H1 (cell line): Measurements from ENCODE around the gene HSCB. TPM values are rescaled to one million over a fixed set of nuclear protein-coding genes. Genes with fewer than 3 reads are reported as not detected.

Experiments used
- CTCF ChIA-PET: fragments of 300-600 bp; sonication (Branson Sonifier 250); formaldehyde crosslinking; loops from one replicate; lab custom pipeline; 2021; ENCODE audit not compliant: partially characterized antibody; lab: Charles Lee
- POLR2A ChIA-PET: fragments of 300-600 bp; sonication (Branson Sonifier 250); formaldehyde crosslinking; loops from one replicate; lab custom pipeline; 2021; ENCODE audit warnings: inconsistent platforms; ENCODE audit not compliant: partially characterized antibody; lab: Charles Lee
- DNase-seq, 2 experiments: peaks; one replicate each; pipeline versions ENCODE4 v3.0.0 to v3.0.0-alpha.2; 2010 to 2022; ENCODE audit warnings: low spot score in 2 of 2, low read depth in 1 of 2, mixed read lengths in 1 of 2
- FAIRE-seq: peaks from 2 replicates; lab custom pipeline; 2011; peaks lifted over from hg19 to GRCh38; lab: Jason Lieb, UNC
- H2AFZ ChIP-seq: 2 replicates; pipeline ENCODE4 v1.8.1; 2012; ENCODE audit warnings: low read length, inconsistent platforms
- H2AK5ac ChIP-seq: 2 replicates; pipeline ENCODE4 v1.6.1; 2013; ENCODE audit warnings: low read depth, low read length
- H2BK120ac ChIP-seq: replicated peaks from 2 replicates; pipeline ENCODE3; 2013; ENCODE audit warnings: low read depth, low read length, inconsistent platforms
- H2BK12ac ChIP-seq: 2 replicates; pipeline ENCODE4 v1.6.1; 2013; ENCODE audit warnings: low read depth, low read length
- H2BK15ac ChIP-seq: 2 replicates; pipeline ENCODE4 v1.6.1; 2013; ENCODE audit warnings: low read length
- H2BK20ac ChIP-seq: 2 replicates; pipeline ENCODE4 v1.6.1; 2013; ENCODE audit warnings: low read length
- H2BK5ac ChIP-seq: 2 replicates; pipeline ENCODE4 v1.6.1; 2013; ENCODE audit warnings: low read depth, low read length
- H3K14ac ChIP-seq: 2 replicates; pipeline ENCODE4 v1.6.1; 2013; ENCODE audit warnings: inconsistent platforms; ENCODE audit not compliant: insufficient read length
- H3K18ac ChIP-seq: 2 replicates; pipeline ENCODE4 v1.6.1; 2013; ENCODE audit warnings: low read length; ENCODE audit errors: extremely low read depth
- H3K23ac ChIP-seq: 2 replicates; pipeline ENCODE4 v1.6.1; 2013; ENCODE audit warnings: inconsistent platforms; ENCODE audit not compliant: insufficient read length
- H3K23me2 ChIP-seq: 2 replicates; pipeline ENCODE4 v1.6.1; 2013; ENCODE audit warnings: low read depth, low read length
- H3K27ac ChIP-seq: 2 replicates; pipeline ENCODE4 v1.6.1; 2011; ENCODE audit warnings: low read depth, low read length, inconsistent platforms
- H3K27me3 ChIP-seq, 4 experiments: replicated peaks in 1 of 4; 1 replicate in 1 of 4; 2 replicates in 3 of 4; pipeline versions ENCODE4 v1.6.1 to v1.8.1; 2011 to 2013; ENCODE audit warnings: low read length in 3 of 4, mild to moderate bottlenecking in 3 of 4, inconsistent platforms in 2 of 4, mixed read lengths in 2 of 4, moderate library complexity in 1 of 4; ENCODE audit not compliant: control insufficient read depth in 3 of 4, insufficient read depth in 3 of 4; ENCODE audit errors: extremely low read depth in 1 of 4
- H3K36me3 ChIP-seq, 4 experiments: 2 replicates each; pipeline versions ENCODE4 v1.6.1 to v1.8.1; 2011 to 2013; ENCODE audit warnings: mild to moderate bottlenecking in 4 of 4, low read length in 3 of 4, moderate library complexity in 2 of 4, control low read depth in 1 of 4, inconsistent platforms in 1 of 4; ENCODE audit not compliant: insufficient read depth in 4 of 4, control insufficient read depth in 2 of 4
- H3K4ac ChIP-seq: replicated peaks from 2 replicates; pipeline ENCODE3; 2013; ENCODE audit warnings: low read length, low read depth, mixed read lengths, inconsistent platforms; ENCODE audit not compliant: insufficient read length
- H3K4me1 ChIP-seq, 4 experiments: replicated peaks in 1 of 4; 1 replicate in 1 of 4; 2 replicates in 3 of 4; pipeline versions ENCODE4 v1.6.1 to v1.8.1; 2011 to 2013; ENCODE audit warnings: low read length in 3 of 4, inconsistent platforms in 2 of 4, mixed read lengths in 1 of 4; ENCODE audit not compliant: insufficient read depth in 4 of 4, control insufficient read depth in 3 of 4
- H3K4me2 ChIP-seq, 2 experiments: 2 replicates each; pipeline versions ENCODE4 v1.6.1 to v1.8.1; 2011 to 2013; ENCODE audit warnings: low read depth in 2 of 2, low read length in 2 of 2, control low read depth in 1 of 2, inconsistent platforms in 1 of 2, mild to moderate bottlenecking in 1 of 2; ENCODE audit not compliant: insufficient read depth in 1 of 2
- H3K4me3 ChIP-seq, 4 experiments: fragments of 200-600, 300-600 bp in 1 of 4; sonication (generic), shearing (Covaris generic), sonication (Bioruptor Twin) in 1 of 4; 2 replicates each; pipeline versions ENCODE4 v1.5.1 to v1.8.1; 2011 to 2016; ENCODE audit warnings: low read length in 4 of 4, low read depth in 3 of 4, control low read depth in 2 of 4, inconsistent platforms in 2 of 4, mild to moderate bottlenecking in 2 of 4, mixed read lengths in 1 of 4, moderate library complexity in 1 of 4; ENCODE audit not compliant: insufficient read depth in 2 of 4; ENCODE audit errors: extremely low read depth in 1 of 4
- H3K56ac ChIP-seq: replicated peaks from 2 replicates; pipeline ENCODE3; 2013; ENCODE audit warnings: low read depth, mild to moderate bottlenecking, mixed read lengths, low read length, inconsistent platforms; ENCODE audit not compliant: insufficient read length
- H3K79me1 ChIP-seq: 2 replicates; pipeline ENCODE4 v1.6.1; 2013; ENCODE audit warnings: low read depth, low read length, control low read depth
- H3K79me2 ChIP-seq, 2 experiments: 2 replicates each; pipeline versions ENCODE4 v1.6.1 to v1.8.1; 2012 to 2013; ENCODE audit warnings: low read length in 2 of 2, mild to moderate bottlenecking in 2 of 2, inconsistent platforms in 1 of 2; ENCODE audit not compliant: insufficient read depth in 2 of 2, control insufficient read depth in 1 of 2
- H3K9ac ChIP-seq, 4 experiments: replicated peaks in 1 of 4; 1 replicate in 1 of 4; 2 replicates in 3 of 4; pipeline versions ENCODE4 v1.6.1 to v1.8.1; 2011 to 2013; ENCODE audit warnings: low read depth in 3 of 4, low read length in 3 of 4, control low read depth in 2 of 4, mild to moderate bottlenecking in 2 of 4, moderate library complexity in 2 of 4, inconsistent platforms in 1 of 4; ENCODE audit errors: extremely low read depth in 1 of 4
- H3K9me3 ChIP-seq, 2 experiments: 2 replicates each; pipeline versions ENCODE4 v1.6.1 to v1.8.1; 2012 to 2013; ENCODE audit warnings: mild to moderate bottlenecking in 2 of 2, moderate library complexity in 2 of 2, control low read depth in 1 of 2, inconsistent platforms in 1 of 2, low read depth in 1 of 2, low read length in 1 of 2, mixed read lengths in 1 of 2; ENCODE audit not compliant: insufficient read depth in 2 of 2
- H4K20me1 ChIP-seq, 2 experiments: replicated peaks in 1 of 2; 2 replicates each; pipeline versions ENCODE3 to v1.8.1; 2011 to 2013; ENCODE audit warnings: inconsistent platforms in 2 of 2, low read length in 2 of 2, mild to moderate bottlenecking in 1 of 2; ENCODE audit not compliant: insufficient read depth in 2 of 2, control insufficient read depth in 1 of 2
- H4K5ac ChIP-seq: 2 replicates; pipeline ENCODE4 v1.6.1; 2013; ENCODE audit warnings: low read length, low read depth, mixed read lengths, inconsistent platforms; ENCODE audit not compliant: insufficient read length
- H4K8ac ChIP-seq: 2 replicates; pipeline ENCODE4 v1.8.0; 2013; ENCODE audit warnings: mild to moderate bottlenecking, moderate library complexity, low read length, inconsistent platforms; ENCODE audit not compliant: insufficient read depth; ENCODE audit errors: extremely low read depth
- H4K91ac ChIP-seq: replicated peaks from 2 replicates; pipeline ENCODE3; 2013; ENCODE audit warnings: low read length, mixed read lengths, inconsistent platforms; ENCODE audit not compliant: insufficient read length
- ATF3 ChIP-seq: IDR thresholded peaks from 2 replicates; pipeline ENCODE4 v1.6.1; 2011; ENCODE audit warnings: low read depth, mild to moderate bottlenecking, low read length; ENCODE audit not compliant: insufficient read depth
- CHD2 ChIP-seq: IDR thresholded peaks from 2 replicates; pipeline ENCODE4 v1.6.1; 2012; ENCODE audit warnings: low read length, improper control_type of control experiment
- FOSL1 ChIP-seq: IDR thresholded peaks from 2 replicates; pipeline ENCODE4 v1.6.1; 2011; ENCODE audit warnings: mild to moderate bottlenecking, low read depth, low read length, moderate library complexity; ENCODE audit not compliant: insufficient read depth
- KDM4A ChIP-seq: IDR thresholded peaks from one replicate; pipeline ENCODE4 v1.7.1; 2012; ENCODE audit warnings: low read depth, mild to moderate bottlenecking, moderate library complexity, low read length, inconsistent platforms; ENCODE audit not compliant: severe bottlenecking
- KDM5A ChIP-seq: fragments of 200-600 bp; IDR thresholded peaks from 2 replicates; pipeline ENCODE4 v1.7.1; 2012; ENCODE audit warnings: mild to moderate bottlenecking, low read length, inconsistent platforms, mixed read lengths
- MAX ChIP-seq: IDR thresholded peaks from 2 replicates; pipeline ENCODE4 v1.6.1; 2012; ENCODE audit warnings: inconsistent platforms
- SAP30 ChIP-seq: fragments of 300-600 bp; sonication (generic); IDR thresholded peaks from 2 replicates; pipeline ENCODE4 v1.7.1; 2012; ENCODE audit warnings: low read length, moderate library complexity, mild to moderate bottlenecking, inconsistent platforms; ENCODE audit not compliant: insufficient read depth, insufficient replicate concordance
- SIN3A ChIP-seq, 2 experiments: IDR thresholded peaks in 1 of 2; conservative IDR thresholded peaks in 1 of 2; 2 replicates each; pipeline ENCODE4 v1.6.1; 2011 to 2012; ENCODE audit warnings: low read length in 2 of 2, improper control_type of control experiment in 1 of 2, low read depth in 1 of 2, mild to moderate bottlenecking in 1 of 2
- SP2 ChIP-seq: IDR thresholded peaks from 2 replicates; pipeline ENCODE4 v1.6.1; 2012; ENCODE audit warnings: mild to moderate bottlenecking, low read length, inconsistent platforms
- SRF ChIP-seq: IDR thresholded peaks from 2 replicates; pipeline ENCODE4 v1.6.1; 2011; ENCODE audit warnings: mild to moderate bottlenecking, low read depth, low read length, moderate library complexity
- TBP ChIP-seq: IDR thresholded peaks from 2 replicates; pipeline ENCODE4 v1.6.1; 2011; ENCODE audit warnings: low read depth, low read length, improper control_type of control experiment
- ZNF274 ChIP-seq: IDR thresholded peaks from 2 replicates; pipeline ENCODE4 v1.7.0; 2012; ENCODE audit warnings: low read length, borderline replicate concordance; ENCODE audit errors: extremely low read depth
- WGBS, 2 experiments: shearing (Covaris generic) in 1 of 2; methylation state at CpG; one replicate each; pipeline versions ENCODE4 v1.1.6 to v1.1.7; 2013 to 2015; ENCODE audit warnings: low lambda C conversion rate in 2 of 2, mixed read lengths in 2 of 2, inconsistent platforms in 1 of 2, low coverage in 1 of 2, missing lambda C conversion rate in 1 of 2; ENCODE audit not compliant: insufficient replicate concordance in 2 of 2, insufficient coverage in 1 of 2, insufficient read length in 1 of 2; ENCODE audit errors: extremely low coverage in 1 of 2, missing lambda C conversion rate in 1 of 2; 5-methylcytosine and 5-hydroxymethylcytosine counted together
- polyA plus RNA-seq, 7 experiments: library from polyadenylated mRNA; depleted of rRNA in 3 of 7; stranded (reverse) in 5 of 7; unstranded in 2 of 7; fragments of >200 nt in 5 of 7; fragments of 200-250 nt in 2 of 7; gene quantifications; 1 replicate in 5 of 7; 2 replicates in 1 of 7; 4 replicates in 1 of 7; pipeline versions ENCODE4 v1.2.1 to v1.2.3, GENCODE V29; 2011 to 2013; ENCODE audit warnings: missing spikeins in 2 of 7, mixed read lengths in 2 of 7
- total RNA-seq: library from RNA; stranded (reverse); fragmentation: NEBNext Ultra II Directional; extraction: Animal tissue kit (Norgen Biotek cat#: 25700); gene quantifications from 2 replicates; pipeline ENCODE4 v1.2.1, GENCODE V29; 2021

The HSCB gene
- total and polyA plus RNA-seq, 2 of the 8 experiments (the other 6 are each of a cell fraction or from before 2014, with no cell fraction given) = 14.7 to 16.6 TPM

GRCh38 chr22:28791841-28792490, 50.1 kb downstream of the HSCB start:
- Histone ChIP-seq H3K9me3 (no peaks in the 10 kb centered on the region), H4K91ac (no peak overlapping the region), H3K27me3 (no peaks in the 10 kb centered on the region), H2BK12ac (no peak overlapping the region), H3K23ac (no peak overlapping the region), H4K5ac (no peak overlapping the region), H3K23me2 (no peaks in the 10 kb centered on the region), H4K8ac (no peak overlapping the region), H2BK15ac (no peak overlapping the region), H3K4me3 (no peak overlapping the region), H3K14ac (no peak overlapping the region), H2AK5ac (no peak overlapping the region), H2BK120ac (no peak overlapping the region), H3K56ac (no peak overlapping the region), H2BK5ac (no peak overlapping the region), H3K4me2 (no peak overlapping the region), H4K20me1 (peaks cover 2 to 10% of the 10 kb centered on the region in 2 experiments), H3K4ac (no peak overlapping the region), H3K79me1 (no peaks in the 10 kb centered on the region; the same call in 1 of the 2 replicates), H3K36me3 (peaks cover 20 to 43% (median 36%) of the 10 kb centered on the region in 4 experiments), H2AFZ (no peak overlapping the region), H3K79me2 (peaks cover 0 to 7% of the 10 kb centered on the region in 2 experiments; a peak in 2 of 4 replicates), H3K27ac (no peak overlapping the region), H2BK20ac (no peak overlapping the region), H3K18ac (no peak overlapping the region), H3K9ac (no peak overlapping the region), H3K4me1 (no peaks in the 10 kb centered on the region)
- FAIRE-seq (no peak), DNase-seq (no peak)
- CTCF ChIA-PET = interaction anchor here (1.3 to 1.7 kb wide), 2 partner anchors 37 to 192 kb away, joined by 4 to 6 read pairs; no protein-coding TSS in a partner anchor
- POLR2A ChIA-PET = no interaction called here
- 93% methylated on average over 3 of the region's 3 CpGs; no CpG with 5 or more reads in 1 of the 2 experiments for WGBS, 2 experiments
- no peak for TF ChIP-seq TBP
- TF ChIP-seq SRF = no peak
- TF ChIP-seq SP2 = no peak
- TF ChIP-seq SIN3A (conservative IDR thresholded peaks at IDR 0.05 in 1 of 2, IDR thresholded peaks at IDR 0.05 in 1 of 2; ENCODE audit: low read depth in 1 of 2, low read length in 2 of 2) = no peak
- TF ChIP-seq KDM5A = no peak
- TF ChIP-seq FOSL1 = no peak
- no peak for TF ChIP-seq ATF3
- no peak for TF ChIP-seq CHD2
- TF ChIP-seq ZNF274 = no peak
- TF ChIP-seq SAP30 = no peak
- TF ChIP-seq MAX = no peak
- TF ChIP-seq KDM4A = no peak
